Measurements from ENCODE around the gene KRT4.
"Not testable (repeated sequence)": the region's sequence is repeated elsewhere in the genome, so short reads cannot be mapped to it uniquely, and the experiment has no call there.

KRT4 gene

GRCh38 chr12:52807544-52808470 is 6.1 kb downstream of the KRT4 start:
- no peak for DNase-seq

GRCh38 chr12:52806821-52807543 is 6.9 kb downstream of the KRT4 start:
- DNase-seq: no peak

GRCh38 chr12:52806169-52806811 is 7.6 kb downstream of the KRT4 start:
- DNase-seq: no peak

GRCh38 chr12:52805739-52806138 is 8.2 kb downstream of the KRT4 start:
- DNase-seq: no peak

- DNase-seq: no peak
Measured at GRCh38 chr12:52805000-52805399, 8.9 kb downstream of the KRT4 start.

- no peak for DNase-seq
Measured at GRCh38 chr12:52802442-52802841, 11.5 kb downstream of the KRT4 start.

GRCh38 chr12:52801773-52802172 is 12.1 kb downstream of the KRT4 start:
- DNase-seq: no peak

GRCh38 chr12:52800259-52800917 is 13.5 kb downstream of the KRT4 start:
- DNase-seq: no peak

- no peak for DNase-seq
Measured at GRCh38 chr12:52799505-52800211, 14.3 kb downstream of the KRT4 start.

- DNase-seq: no peak
Measured at GRCh38 chr12:52798671-52799504, 15.0 kb downstream of the KRT4 start.

- no peak for DNase-seq
Measured at GRCh38 chr12:52798003-52798670, 15.8 kb downstream of the KRT4 start.

GRCh38 chr12:52797529-52797894 is 16.4 kb downstream of the KRT4 start:
- DNase-seq: no peak

GRCh38 chr12:52796839-52797528 is 16.9 kb downstream of the KRT4 start:
- DNase-seq: no peak

- DNase-seq: no peak
Measured at GRCh38 chr12:52796429-52796794, 17.5 kb downstream of the KRT4 start.

GRCh38 chr12:52795694-52796428 is 18.1 kb downstream of the KRT4 start, which contains the start of gene KRT3:
KRT3 (minus strand) TSS chr12:52796117; CDS start chr12:52796042, 75 bp downstream.
- DNase-seq: no peak

- not testable (repeated sequence) for DNase-seq
Measured at GRCh38 chr12:52795332-52795674, 18.6 kb downstream of the KRT4 start.

GRCh38 chr12:52794479-52795331 is 19.2 kb downstream of the KRT4 start:
- no peak for DNase-seq

GRCh38 chr12:52792185-52793029 is 21.5 kb downstream of the KRT4 start:
- DNase-seq: no peak
